Body of pancreas (tissue), 4 donors: ENCODE measurements around the gene SLC9A9. TPM values are rescaled to one million over a fixed set of nuclear protein-coding genes. Genes with fewer than 3 reads are reported as not detected.

Experiments used
- ATAC-seq: fragments of 150-250 bp; one replicate; pipeline ENCODE4 v1.9.1; 2016
- DNase-seq, 4 donors: peaks; one replicate each; pipeline ENCODE4 v3.0.0-alpha.2; 2019
- H3K27ac ChIP-seq, 4 donors: fragments of 200-600 bp; sonication (generic); 1 replicate in 3 of 4; 2 replicates in 1 of 4; pipeline versions ENCODE4 v1.5.1 to v1.6.1; 2016 to 2019; ENCODE audit warnings: mild to moderate bottlenecking in 1 of 4, mixed read lengths in 1 of 4, moderate library complexity in 1 of 4
- H3K27me3 ChIP-seq, 2 donors: fragments of 200-600 bp; sonication (generic); one replicate each; pipeline ENCODE4 v1.6.0; 2016; ENCODE audit warnings: mild to moderate bottlenecking in 1 of 2
- H3K36me3 ChIP-seq, 2 donors: fragments of 200-600 bp; sonication (generic); replicated peaks in 1 of 2; 2 replicates each; pipeline ENCODE4 v1.5.1; 2016; ENCODE audit warnings: low read depth in 2 of 2; ENCODE audit not compliant: insufficient read depth in 1 of 2
- H3K4me1 ChIP-seq: fragments of 200-600 bp; sonication (generic); one replicate; pipeline ENCODE4 v1.6.0; 2016
- H3K4me3 ChIP-seq, 2 donors: fragments of 200-600 bp; sonication (generic); 1 replicate in 1 of 2; 2 replicates in 1 of 2; pipeline ENCODE4 v1.5.1; 2016 to 2019
- H3K9me3 ChIP-seq, 3 donors: fragments of 200-600 bp; sonication (generic); 1 replicate in 2 of 3; 2 replicates in 1 of 3; pipeline ENCODE4 v1.5.1; 2016
- CTCF ChIP-seq, 7 experiments: fragments of 450-650 bp in 4 of 7; fragments of 200-600 bp in 3 of 7; sonication (generic) in 3 of 7; IDR thresholded peaks; one replicate each; pipeline ENCODE4 v1.5.1; 2016 to 2019; ENCODE audit warnings: antibody characterized with exemption in 7 of 7
- POLR2A ChIP-seq, 3 donors: fragments of 450-650 bp; IDR thresholded peaks; one replicate each; pipeline ENCODE4 v1.6.1; 2016; ENCODE audit warnings: antibody characterized with exemption in 3 of 3, mild to moderate bottlenecking in 2 of 3
- WGBS, 2 donors: methylation state at CpG; one replicate each; pipeline ENCODE4 v1.1.5; 2017; 5-methylcytosine and 5-hydroxymethylcytosine counted together
- intact Hi-C: fragments of 100-400 bp; cut with DNase I; formaldehyde crosslinking; loops from one replicate; pipeline ENCODE4 v1.15.1; 2023
- total RNA-seq, 2 donors: library from RNA; depleted of rRNA; stranded (reverse); fragments of >200 nt; gene quantifications; one replicate each; pipeline ENCODE4 v1.1.0, GENCODE V29; 2016

Gene SLC9A9
- total RNA-seq, 2 donors from 2014 or later = 1.6 to 2.3 TPM

GRCh38 chr3:143820466-143821221, 27.6 kb downstream of the SLC9A9 start:
- no peaks in the 10 kb centered on the region for H3K27me3 ChIP-seq
- TF ChIP-seq POLR2A (IDR thresholded peaks at IDR 0.05) = no peak
- no peak for TF ChIP-seq CTCF (IDR thresholded peaks at IDR 0.05)
- H3K27ac ChIP-seq = no peak overlapping the region
- ATAC-seq (no peak), DNase-seq (no peak)
- WGBS, 2 donors = 54 to 60% methylated on average over 3 of the region's 3 CpGs
- intact Hi-C loops = no loop called here
- H3K4me1 ChIP-seq = no peaks in the 10 kb centered on the region
- no peaks in the 10 kb centered on the region for H3K9me3 ChIP-seq
- no peaks in the 10 kb centered on the region for H3K36me3 ChIP-seq
- H3K4me3 ChIP-seq = no peak overlapping the region

DNA sequence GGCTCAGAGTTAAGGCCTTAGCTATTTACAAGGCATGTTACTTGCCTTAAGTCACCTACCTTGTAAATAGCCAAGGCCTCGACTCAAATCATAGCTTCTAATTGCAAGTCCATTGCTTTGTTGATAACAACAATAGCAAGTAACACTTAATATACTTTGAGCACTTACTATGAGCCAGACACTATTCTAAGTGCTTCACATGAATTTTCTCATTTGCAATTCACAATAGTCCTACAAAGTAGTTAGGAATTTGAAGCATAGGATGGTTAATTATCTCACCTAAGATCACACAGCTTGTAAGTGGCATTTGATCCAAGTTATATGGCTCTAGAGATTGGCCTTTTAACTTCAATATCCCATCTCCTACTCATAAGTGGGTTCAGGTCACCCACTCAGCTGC, 28.4 kb downstream of the SLC9A9 start:
- TF ChIP-seq POLR2A (IDR thresholded peaks at IDR 0.05) (no peak), CTCF (IDR thresholded peaks at IDR 0.05) (no peak)
- H3K36me3 ChIP-seq = no peaks in the 10 kb centered on the region
- H3K4me1 ChIP-seq = no peaks in the 10 kb centered on the region
- no peaks in the 10 kb centered on the region for H3K9me3 ChIP-seq
- DNase-seq (no peak), ATAC-seq (no peak)
- no peak overlapping the region for H3K4me3 ChIP-seq
- intact Hi-C loops = no loop called here
- 50 to 60% methylated on average over 1 of the region's 1 CpG for WGBS, 2 donors
- H3K27ac ChIP-seq = no peak overlapping the region
- H3K27me3 ChIP-seq = no peaks in the 10 kb centered on the region

DNA sequence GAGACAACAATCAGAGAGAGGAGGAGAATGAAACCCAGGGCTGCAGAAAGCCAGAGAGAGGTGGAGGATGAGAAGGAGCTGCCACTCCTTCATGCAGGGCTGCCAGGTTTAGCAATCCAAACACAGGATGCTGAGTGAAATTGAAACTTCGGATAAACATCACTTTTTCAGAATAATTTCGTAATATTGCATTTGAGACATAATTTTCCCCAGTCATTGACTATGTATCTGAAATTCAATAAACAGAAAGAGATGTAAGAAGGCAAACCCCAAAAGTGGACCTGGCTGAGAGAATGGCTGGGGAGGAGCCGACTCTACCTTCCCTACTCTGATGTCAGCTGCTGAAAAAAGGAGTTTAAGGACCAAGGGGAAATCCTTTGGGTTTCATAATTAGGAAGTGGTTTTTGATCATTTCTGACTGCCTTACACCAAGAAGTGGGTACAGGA, 33.8 kb downstream of the SLC9A9 start:
- H3K36me3 ChIP-seq = no peaks in the 10 kb centered on the region
- TF ChIP-seq CTCF (IDR thresholded peaks at IDR 0.05) = no peak
- TF ChIP-seq POLR2A (IDR thresholded peaks at IDR 0.05) = no peak
- no peak overlapping the region for H3K27ac ChIP-seq
- no peaks in the 10 kb centered on the region for H3K4me1 ChIP-seq
- no peak for DNase-seq
- H3K27me3 ChIP-seq = no peaks in the 10 kb centered on the region
- WGBS, 2 donors = 59 to 71% methylated on average over 3 of the region's 3 CpGs
- no peak overlapping the region for H3K4me3 ChIP-seq
- no peak for ATAC-seq
- H3K9me3 ChIP-seq = no peaks in the 10 kb centered on the region
- intact Hi-C loops = no loop called here

DNA sequence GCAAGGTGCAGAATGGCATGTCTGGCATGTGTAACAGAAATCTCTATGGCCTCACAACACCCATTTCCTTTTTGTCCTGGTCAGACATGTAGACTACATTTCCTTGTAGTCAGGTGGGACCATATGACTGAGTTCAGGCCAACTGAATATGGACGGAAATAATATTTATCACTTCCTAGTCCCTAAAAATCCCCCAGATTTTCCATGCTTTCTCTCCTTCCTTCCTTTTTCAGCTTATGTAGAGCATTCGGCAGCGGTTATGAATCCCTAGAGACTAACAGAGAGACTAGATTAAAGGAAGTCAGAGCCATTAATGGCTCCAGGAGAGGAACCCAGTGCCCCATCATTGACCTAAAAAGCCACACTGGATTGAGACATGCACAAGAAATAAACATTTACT, 35.8 kb downstream of the SLC9A9 start:
- intact Hi-C loops = no loop called here
- DNase-seq (no peak), ATAC-seq (no peak)
- Histone ChIP-seq H3K27me3 (no peaks in the 10 kb centered on the region), H3K4me1 (no peaks in the 10 kb centered on the region), H3K9me3 (no peaks in the 10 kb centered on the region), H3K36me3 (no peaks in the 10 kb centered on the region), H3K27ac (no peak overlapping the region), H3K4me3 (no peak overlapping the region)
- 67 to 74% methylated on average over 3 of the region's 3 CpGs for WGBS, 2 donors
- no peak for TF ChIP-seq POLR2A (IDR thresholded peaks at IDR 0.05)
- TF ChIP-seq CTCF (IDR thresholded peaks at IDR 0.05) = no peak

- DNase-seq (no peak), ATAC-seq (no peak)
- intact Hi-C loops = no loop called here
- Histone ChIP-seq H3K9me3 (no peaks in the 10 kb centered on the region), H3K27me3 (no peaks in the 10 kb centered on the region), H3K36me3 (no peaks in the 10 kb centered on the region), H3K4me1 (no peaks in the 10 kb centered on the region), H3K4me3 (no peak overlapping the region), H3K27ac (no peak overlapping the region)
- TF ChIP-seq POLR2A (IDR thresholded peaks at IDR 0.05) = no peak
- TF ChIP-seq CTCF (IDR thresholded peaks at IDR 0.05) = no peak
- WGBS, 2 donors = 77 to 79% methylated on average over 8 of the region's 8 CpGs
Observed at GRCh38 chr3:143811602-143812001, 36.7 kb downstream of the SLC9A9 start.
